ENCODE results near the gene IREB2.
"Not testable (repeated sequence)": the region's sequence is repeated elsewhere in the genome, so short reads cannot be mapped to it uniquely, and the experiment has no call there.

The IREB2 gene

DNA sequence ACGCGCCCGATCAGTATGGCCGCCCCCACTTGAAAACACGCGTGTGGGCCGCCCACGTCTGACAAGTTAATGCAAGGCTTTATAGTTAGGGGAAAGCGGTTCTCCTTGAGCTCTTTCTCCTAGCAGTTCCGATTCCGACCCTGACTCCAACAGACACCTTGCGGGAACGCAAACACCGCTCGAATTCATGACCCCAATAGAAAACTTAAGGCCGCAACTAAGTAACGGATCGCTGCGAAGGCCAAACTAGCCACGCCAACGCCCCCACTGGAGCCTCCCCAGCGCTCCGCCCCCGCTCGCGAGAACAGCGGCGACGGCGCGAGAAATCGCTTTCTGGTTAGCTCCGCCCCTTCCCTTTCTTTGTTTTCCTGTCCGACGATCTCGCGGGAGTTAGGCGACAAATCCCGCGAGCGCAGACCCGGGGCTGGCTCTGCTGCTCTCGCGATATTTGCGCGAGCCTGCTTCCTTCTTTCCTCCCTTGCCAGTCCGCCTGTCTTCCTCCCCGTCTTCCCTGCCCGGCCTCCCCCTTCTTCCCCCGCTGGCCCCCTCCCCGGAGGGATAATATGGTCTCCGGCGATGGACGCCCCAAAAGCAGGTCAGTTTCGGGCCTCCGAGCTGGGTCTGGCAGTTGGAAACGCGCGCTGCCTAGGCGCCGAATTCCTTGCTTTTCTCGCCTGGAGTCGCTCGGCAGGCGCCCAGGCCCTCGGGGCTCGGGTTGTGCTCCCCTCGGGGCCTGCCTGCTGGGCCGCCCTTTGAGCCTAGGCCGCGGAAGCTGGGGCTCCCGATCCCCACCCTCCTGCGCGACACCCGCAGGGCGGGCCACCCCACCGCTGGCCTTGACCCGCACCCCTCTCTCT, at the start of gene IREB2:
IREB2 (plus strand) TSS at position 455 of the 857 bp plus-strand sequence; CDS start at position 577, 122 bp downstream.
- Histone ChIP-seq H3K27ac (peak within 1 kb of the TSS; percentile 89 to 99 (median 97)), H3K4me3 (peak within 1 kb of the TSS; percentile 55 to 99 (median 95))

GRCh38 chr15:78388865-78389264, 49.2 kb upstream of the IREB2 start:
- Histone ChIP-seq H3K27ac (peak overlapping the region in 4 of 21 experiments; percentile 6 to 64 (median 32)), H3K4me3 (no peak overlapping the region)

- peak overlapping the region in 9 of 21 experiments; percentile 3 to 71 (median 40) for H3K27ac ChIP-seq
- H3K4me3 ChIP-seq: no peak overlapping the region
Observed at GRCh38 chr15:78389322-78389721, 48.7 kb upstream of the IREB2 start.

GRCh38 chr15:78389738-78390137, 48.3 kb upstream of the IREB2 start:
- Histone ChIP-seq H3K4me3 (no peak overlapping the region), H3K27ac (peak overlapping the region in 11 of 21 experiments; percentile 3 to 71 (median 32))

GRCh38 chr15:78390242-78390641, 47.8 kb upstream of the IREB2 start:
- Histone ChIP-seq H3K4me3 (no peak overlapping the region), H3K27ac (peak overlapping the region in 7 of 21 experiments; percentile 15 to 71 (median 57))

- H3K4me3 ChIP-seq: no peak overlapping the region
- peak overlapping the region in 2 of 21 experiments; percentile 71 for H3K27ac ChIP-seq
Observed at GRCh38 chr15:78390826-78391225, 47.2 kb upstream of the IREB2 start.

DNA sequence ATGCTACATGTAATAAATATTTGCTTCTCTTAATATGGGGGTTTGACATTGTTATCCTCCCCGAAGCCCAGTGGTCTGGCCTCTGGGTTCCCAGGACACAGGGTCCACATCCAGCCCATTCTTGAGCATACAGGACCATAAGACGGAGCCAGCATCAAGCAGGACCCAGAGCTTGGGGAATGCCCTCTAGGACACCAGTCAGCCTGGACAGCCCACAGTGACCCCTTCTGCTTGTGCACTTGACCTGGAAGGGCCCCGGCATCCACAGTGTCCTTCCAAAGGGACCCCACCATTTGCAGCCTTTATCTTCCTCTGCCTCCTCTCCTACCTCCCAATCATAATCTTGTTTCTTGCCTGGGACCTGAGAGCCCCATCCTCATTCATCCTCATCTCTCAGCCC, 46.2 kb upstream of the IREB2 start:
- Histone ChIP-seq H3K27ac (no peak overlapping the region), H3K4me3 (no peak overlapping the region)

DNA sequence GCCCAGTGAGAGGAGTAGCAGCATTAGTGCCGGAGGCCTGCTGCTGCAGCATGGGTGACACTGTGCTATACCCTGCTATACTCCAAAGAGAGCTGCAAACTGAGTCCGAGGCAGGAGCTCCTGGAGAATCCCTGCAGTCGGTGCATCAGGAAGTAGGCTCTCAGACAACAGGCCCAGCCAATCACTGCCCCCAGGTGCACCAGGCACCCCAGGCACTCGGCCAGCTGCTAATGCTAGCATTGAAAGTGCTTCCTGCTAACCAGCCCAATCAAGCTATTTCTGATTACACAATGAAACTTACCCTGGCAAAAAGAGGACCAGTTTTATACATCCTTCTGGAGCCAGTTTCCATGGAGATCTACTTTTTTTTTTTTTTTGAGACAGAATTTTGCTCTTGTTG, 45.6 kb upstream of the IREB2 start:
- no peak overlapping the region for H3K4me3 ChIP-seq
- no peak overlapping the region for H3K27ac ChIP-seq

DNA sequence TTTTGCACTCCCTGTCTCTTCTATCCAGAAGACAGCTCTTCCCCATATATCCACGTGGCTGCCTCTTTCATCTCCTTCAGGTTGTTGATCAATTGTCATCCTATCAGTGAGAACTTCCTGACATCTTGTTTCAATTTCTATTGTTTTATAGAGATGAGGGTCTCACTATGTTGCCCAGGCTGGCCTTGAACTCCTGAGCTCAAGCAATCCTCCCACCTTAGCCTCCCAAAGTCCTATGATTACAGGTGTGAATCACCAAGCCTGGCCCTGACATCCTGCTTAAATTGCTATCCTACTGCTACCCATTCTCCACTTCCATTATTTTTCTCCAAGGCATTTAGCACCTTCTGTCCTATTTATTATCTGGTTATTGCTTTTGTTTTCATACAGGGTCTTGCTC, 44.9 kb upstream of the IREB2 start:
- Histone ChIP-seq H3K27ac (no peak overlapping the region), H3K4me3 (no peak overlapping the region)

DNA sequence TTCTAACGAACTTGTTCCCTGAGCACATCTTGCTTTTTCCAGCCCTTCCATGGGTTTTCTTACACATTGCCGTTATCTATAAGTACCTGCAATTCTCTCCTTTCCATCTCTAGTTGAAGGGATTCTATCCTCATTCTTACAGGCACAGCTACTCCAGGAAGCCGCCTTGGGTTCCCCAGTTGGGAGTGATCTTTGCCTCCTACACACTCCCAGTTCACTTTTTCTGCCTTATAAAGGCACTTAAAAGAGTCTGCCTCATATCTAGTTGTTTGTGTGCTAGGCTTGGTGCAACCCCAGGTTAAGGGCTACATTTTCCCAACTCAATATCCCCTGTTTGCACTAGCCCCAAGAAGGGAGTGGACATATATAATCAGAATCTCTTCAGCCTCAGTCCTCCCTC, 44.0 kb upstream of the IREB2 start:
- H3K27ac ChIP-seq: no peak overlapping the region

GRCh38 chr15:78394981-78395616, 42.9 kb upstream of the IREB2 start:
- H3K4me3 ChIP-seq: no peak overlapping the region
- no peak overlapping the region for H3K27ac ChIP-seq

More for the DNA sequence above, 44.0 kb upstream of the IREB2 start:
- no peak overlapping the region for H3K4me3 ChIP-seq

- H3K4me3 ChIP-seq: no peak overlapping the region
- no peak overlapping the region for H3K27ac ChIP-seq
Observed at GRCh38 chr15:78396186-78396814, 41.7 kb upstream of the IREB2 start.

GRCh38 chr15:78396976-78397375, 41.0 kb upstream of the IREB2 start:
- H3K27ac ChIP-seq: peak overlapping the region in 1 of 21 experiments; percentile 48
- no peak overlapping the region for H3K4me3 ChIP-seq

GRCh38 chr15:78397382-78397781, 40.6 kb upstream of the IREB2 start:
- Histone ChIP-seq H3K4me3 (no peak overlapping the region), H3K27ac (peak overlapping the region in 1 of 21 experiments; percentile 48)

- Histone ChIP-seq H3K27ac (no peak overlapping the region), H3K4me3 (no peak overlapping the region)
Observed at GRCh38 chr15:78398076-78398825, 39.8 kb upstream of the IREB2 start.

DNA sequence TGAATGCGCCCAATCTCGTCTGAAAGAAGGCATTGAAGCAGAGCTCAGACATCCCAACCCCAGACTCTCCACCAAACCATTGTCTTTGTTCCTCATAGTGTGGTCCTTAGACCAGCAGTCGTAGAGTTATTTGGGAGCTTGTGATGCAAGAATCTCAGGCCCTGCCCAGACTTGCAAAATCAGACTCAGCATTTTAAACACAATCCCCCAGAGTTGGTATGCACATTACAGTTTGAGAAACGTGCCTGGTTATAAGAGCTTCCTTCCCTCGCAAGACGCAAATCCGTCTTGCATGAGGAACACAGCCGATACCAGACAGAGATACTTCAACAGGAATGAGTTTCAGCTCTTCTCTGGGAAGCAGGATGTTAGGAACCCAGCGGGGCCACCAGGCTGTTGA, 38.9 kb upstream of the IREB2 start:
- no peak overlapping the region for H3K27ac ChIP-seq
- H3K4me3 ChIP-seq: no peak overlapping the region

DNA sequence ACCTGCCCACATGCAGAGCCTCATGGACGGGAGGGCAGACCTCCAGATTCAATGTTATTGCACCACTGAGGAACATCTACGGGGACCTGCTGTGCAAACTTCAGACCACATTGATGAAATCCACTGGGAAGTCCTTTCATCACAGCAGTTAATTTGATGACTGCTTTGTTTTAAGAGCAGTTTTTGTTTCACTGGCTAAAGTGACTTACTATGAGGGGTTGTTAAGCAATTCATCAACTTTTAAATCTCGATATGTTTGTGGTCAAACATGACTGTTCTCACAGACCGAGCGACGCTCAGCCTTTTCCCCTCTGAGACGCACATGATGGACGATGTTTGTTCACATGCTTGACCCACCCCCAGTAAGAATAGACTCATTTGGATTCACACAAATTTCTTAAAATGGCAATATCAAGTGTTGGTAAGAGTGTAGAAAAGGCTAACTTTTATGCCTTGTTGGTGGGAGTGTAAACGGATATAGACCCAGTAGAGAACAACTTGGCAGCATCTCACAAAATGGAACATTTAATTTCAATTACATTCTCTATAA, 35.9 kb upstream of the IREB2 start:
- no peak overlapping the region for H3K27ac ChIP-seq
- H3K4me3 ChIP-seq: no peak overlapping the region

DNA sequence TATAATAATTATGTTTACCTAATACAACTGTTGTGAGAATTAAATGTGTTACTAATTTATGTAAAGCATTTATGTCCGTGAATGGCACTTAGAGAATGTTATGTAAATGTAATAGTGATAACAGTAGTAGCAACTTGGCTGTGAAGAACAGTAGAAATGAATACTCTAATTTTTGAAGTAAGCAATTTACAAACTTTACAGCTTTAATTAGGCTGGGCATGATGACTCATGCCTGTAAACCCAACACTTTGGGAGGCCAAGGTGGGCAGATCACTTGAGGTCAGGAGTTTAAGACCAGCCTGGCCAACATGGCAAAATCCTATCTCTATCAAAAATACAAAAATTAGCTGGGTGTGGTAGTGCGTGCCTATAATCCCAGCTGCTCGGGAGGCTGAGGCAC, 33.9 kb upstream of the IREB2 start:
- H3K4me3 ChIP-seq: no peak overlapping the region
- no peak overlapping the region for H3K27ac ChIP-seq

GRCh38 chr15:78404796-78405195, 33.2 kb upstream of the IREB2 start:
- not testable (repeated sequence) for H3K27ac ChIP-seq, H3K4me3 ChIP-seq
